IMR-90 (cell line): ENCODE data around the gene SDK1.

ENCODE experiments used
- BHLHE40 ChIP-seq: fragments of 150-350 bp; IDR thresholded peaks from 2 replicates; pipeline ENCODE4 v1.6.1; 2016; ENCODE audit warnings: mild to moderate bottlenecking, low read depth, low read length
- CEBPB ChIP-seq: IDR thresholded peaks from 2 replicates; pipeline ENCODE4 v1.6.1; 2012; ENCODE audit warnings: low read depth, low read length, improper control_type of control experiment
- CTCF ChIP-seq: conservative IDR thresholded peaks from 2 replicates; pipeline ENCODE4 v1.5.1; 2012; ENCODE audit warnings: mild to moderate bottlenecking, low read depth, low read length, improper control_type of control experiment
- ELK1 ChIP-seq: fragments of 150-350 bp; IDR thresholded peaks from 2 replicates; pipeline ENCODE4 v1.6.1; 2016; ENCODE audit warnings: low read depth, mild to moderate bottlenecking, low read length, moderate library complexity, borderline replicate concordance
- FOS ChIP-seq: fragments of 150-350 bp; IDR thresholded peaks from 2 replicates; pipeline ENCODE4 v1.6.1; 2016; ENCODE audit warnings: low read depth, low read length
- MAFK ChIP-seq: IDR thresholded peaks from 2 replicates; pipeline ENCODE4 v1.6.1; 2012; ENCODE audit warnings: low read depth, low read length, improper control_type of control experiment
- NFE2L2 ChIP-seq: fragments of 150-350 bp; IDR thresholded peaks from 2 replicates; pipeline ENCODE4 v1.6.1; 2016; ENCODE audit warnings: low read depth, mild to moderate bottlenecking, low read length
- POLR2A ChIP-seq: IDR thresholded peaks from 2 replicates; pipeline ENCODE4 v1.6.1; 2012; ENCODE audit warnings: mild to moderate bottlenecking, low read depth, low read length
- RAD21 ChIP-seq: IDR thresholded peaks from 2 replicates; pipeline ENCODE4 v1.6.1; 2012; ENCODE audit warnings: low read length, improper control_type of control experiment
- RCOR1 ChIP-seq: IDR thresholded peaks from 2 replicates; pipeline ENCODE4 v1.6.1; 2012; ENCODE audit warnings: mild to moderate bottlenecking, low read length, improper control_type of control experiment; ENCODE audit not compliant: insufficient replicate concordance
- RFX5 ChIP-seq: IDR thresholded peaks from 2 replicates; pipeline ENCODE4 v1.8.0; 2012; ENCODE audit warnings: low read depth, mild to moderate bottlenecking, low read length, moderate library complexity
- SMC3 ChIP-seq: fragments of 150-350 bp; IDR thresholded peaks from 2 replicates; pipeline ENCODE4 v1.6.1; 2016; ENCODE audit warnings: low read depth, mild to moderate bottlenecking, antibody characterized with exemption, low read length, moderate library complexity
- USF2 ChIP-seq: fragments of 150-350 bp; IDR thresholded peaks from 2 replicates; pipeline ENCODE4 v1.6.1; 2017; ENCODE audit warnings: mild to moderate bottlenecking, antibody characterized with exemption, low read length, low read depth

- TF ChIP-seq RAD21 (no peak), CTCF (no peak), POLR2A (no peak), SMC3 (no peak), FOS (no peak), ELK1 (no peak), RCOR1 (no peak), NFE2L2 (no peak), MAFK (no peak), USF2 (no peak), BHLHE40 (no peak), CEBPB (no peak), RFX5 (no peak)
These were observed 726.0 kb downstream of the SDK1 start for GRCh38 chr7:4026941-4027486.
